K562 (cell line): ENCODE results near the gene DNAJC18. TPM values are rescaled to one million over a fixed set of nuclear protein-coding genes. Genes with fewer than 3 reads are reported as not detected.
A peak's percentile ranks its signal among the peaks of the same experiment; 100 is the strongest.

Experiments
- ARID4B ChIP-seq: sonication (generic); formaldehyde crosslinking; IDR thresholded peaks from 2 replicates; pipeline ENCODE4 v1.8.0; 2022; ENCODE audit warnings: mild to moderate bottlenecking, missing genetic modification reagents
- ATF2 ChIP-seq: sonication (generic); formaldehyde crosslinking; IDR thresholded peaks from 2 replicates; pipeline ENCODE4 v1.8.1; 2022; ENCODE audit warnings: missing genetic modification reagents
- E2F8 ChIP-seq: fragments of 450-650 bp; IDR thresholded peaks from 2 replicates; pipeline ENCODE4 v1.7.1; 2018; ENCODE audit warnings: mild to moderate bottlenecking, low read depth; ENCODE audit not compliant: partially characterized antibody
- KAT8 ChIP-seq: fragments of 450-650 bp; IDR thresholded peaks from 2 replicates; pipeline ENCODE4 v1.6.1; 2016; ENCODE audit warnings: low read depth, mild to moderate bottlenecking
- KLF6 ChIP-seq: fragments of 250-450 bp; sonication (Bioruptor Pico); IDR thresholded peaks from 2 replicates; pipeline ENCODE4 v1.4.0; 2020; ENCODE audit warnings: mild to moderate bottlenecking, moderate library complexity, borderline replicate concordance
- MEF2D ChIP-seq: conservative IDR thresholded peaks from 2 replicates; pipeline ENCODE4 v1.6.1; 2016; ENCODE audit warnings: low read depth, missing genetic modification characterization, missing compliant biosample characterization
- MIER1 ChIP-seq: fragments of 450-650 bp; IDR thresholded peaks from 2 replicates; pipeline ENCODE4 v1.6.1; 2016; ENCODE audit warnings: antibody characterized with exemption, mild to moderate bottlenecking, low read depth
- NR3C1 ChIP-seq: sonication (generic); formaldehyde crosslinking; IDR thresholded peaks from 2 replicates; pipeline ENCODE4 v1.8.1; 2022; ENCODE audit warnings: missing genetic modification reagents
- SMAD4 ChIP-seq: fragments of 250-450 bp; sonication (Bioruptor Pico); conservative IDR thresholded peaks from 2 replicates; pipeline ENCODE4 v1.8.0; 2021; ENCODE audit warnings: inconsistent platforms, mild to moderate bottlenecking, moderate library complexity
- TBP ChIP-seq: optimal IDR thresholded peaks from 2 replicates; pipeline ENCODE3; 2011; ENCODE audit warnings: low read depth, low read length, improper control_type of control experiment
- TRIM28 ChIP-seq: fragments of 450-650 bp; IDR thresholded peaks from 2 replicates; pipeline ENCODE4 v1.6.1; 2017
- ZFP1 ChIP-seq: fragments of 450-650 bp; formaldehyde crosslinking; IDR thresholded peaks from 2 replicates; pipeline ENCODE4 v1.4.0; 2020; ENCODE audit warnings: mild to moderate bottlenecking, mixed read lengths
- ZNF134 ChIP-seq: fragments of 250-450 bp; sonication (Bioruptor Pico); conservative IDR thresholded peaks from 2 replicates; pipeline ENCODE4 v1.4.0; 2020
- ZNF311 ChIP-seq: fragments of 250-450 bp; sonication (Bioruptor Pico); IDR thresholded peaks from 2 replicates; pipeline ENCODE4 v1.4.0; 2020; ENCODE audit warnings: mild to moderate bottlenecking, moderate library complexity
- polyA plus RNA-seq, 8 experiments: library from polyadenylated mRNA; depleted of rRNA in 4 of 8; stranded (reverse) in 5 of 8; unstranded in 3 of 8; fragments of >200 nt; fragmentation: Nextera tagmentation in 2 of 8; fragmentation: Illumina TruSeq in 1 of 8; extraction: Ambion mirVana in 2 of 8; extraction: Trizol in 1 of 8; gene quantifications; 2 replicates each; pipeline versions ENCODE4 v1.2.1 to v1.2.3, GENCODE V29; 2011 to 2014; ENCODE audit warnings: inconsistent platforms in 1 of 8, missing spikeins in 1 of 8
- total RNA-seq, 7 experiments: library from RNA; depleted of rRNA in 6 of 7; stranded (reverse); fragments of >200 nt in 6 of 7; fragmentation: Illumina TruSeq in 2 of 7; extraction: Trizol in 2 of 7; gene quantifications; 2 replicates each; pipeline versions ENCODE4 v1.2.1 to v1.2.3, GENCODE V29; 2011 to 2021; ENCODE audit warnings: low replicate concordance in 1 of 7
- TF ChIP-seq, protein P1 (sequence below), 2 experiments: IDR thresholded peaks in 1 of 2; conservative IDR thresholded peaks in 1 of 2; 2 replicates each; pipeline ENCODE4 v1.6.1; 2016; ENCODE audit warnings: low read depth in 2 of 2, mild to moderate bottlenecking in 1 of 2, missing compliant biosample characterization in 1 of 2, missing genetic modification characterization in 1 of 2, moderate library complexity in 1 of 2

Gene DNAJC18
- total and polyA plus RNA-seq, 9 of the 15 experiments (the other 6 are each of a cell fraction or from before 2014, with no cell fraction given): 1.5 to 13.3 (median 7.5) TPM

GRCh38 chr5:139474890-139475791 is 35.8 kb upstream of the DNAJC18 start (continued):
- TF ChIP-seq, protein P1, sequence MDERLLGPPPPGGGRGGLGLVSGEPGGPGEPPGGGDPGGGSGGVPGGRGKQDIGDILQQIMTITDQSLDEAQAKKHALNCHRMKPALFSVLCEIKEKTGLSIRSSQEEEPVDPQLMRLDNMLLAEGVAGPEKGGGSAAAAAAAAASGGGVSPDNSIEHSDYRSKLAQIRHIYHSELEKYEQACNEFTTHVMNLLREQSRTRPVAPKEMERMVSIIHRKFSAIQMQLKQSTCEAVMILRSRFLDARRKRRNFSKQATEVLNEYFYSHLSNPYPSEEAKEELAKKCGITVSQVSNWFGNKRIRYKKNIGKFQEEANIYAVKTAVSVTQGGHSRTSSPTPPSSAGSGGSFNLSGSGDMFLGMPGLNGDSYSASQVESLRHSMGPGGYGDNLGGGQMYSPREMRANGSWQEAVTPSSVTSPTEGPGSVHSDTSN (CRISPR knock-in tag; IDR thresholded peaks at IDR 0.05; ENCODE audit: low read depth): no peak
- TF ChIP-seq, protein P1 (tag; conservative IDR thresholded peaks at IDR 0.05; ENCODE audit: low read depth): 0 out of 2 replicates have a peak, but pooled peaks have one; percentile 12
- TF ChIP-seq KLF6 (CRISPR knock-in tag) (0 out of 2 replicates have a peak, but pooled peaks have one; percentile 18), KAT8 (no peak), E2F8 (peak; percentile 44), NR3C1 (CRISPR knock-in tag) (no peak), TBP (peak; percentile 64), MIER1 (no peak), ATF2 (no peak), ZFP1 (CRISPR knock-in tag) (no peak), TRIM28 (no peak), MEF2D (tag) (no peak), ZNF134 (CRISPR knock-in tag) (no peak), ARID4B (CRISPR knock-in tag) (peak; percentile 51; the same call in 1 of the 2 replicates), ZNF311 (CRISPR knock-in tag) (peak; percentile 69), SMAD4 (no peak; the same call in 1 of the 2 replicates)
